RWPE2 (cell line): ENCODE measurements around the gene TIMM44.

Source experiments
- ATAC-seq: fragments of 200-7000 bp; cut with Tn5 transposase; 3 replicates; pipeline ENCODE4 v1.9.1; 2021; ENCODE audit warnings: low read depth
- DNase-seq: peaks from one replicate; pipeline ENCODE4 v3.0.0-alpha.2; 2020; ENCODE audit warnings: low spot score
- H3K27ac ChIP-seq: fragments of 450-650 bp; 2 replicates; pipeline ENCODE4 v1.5.1; 2017; ENCODE audit warnings: mild to moderate bottlenecking; ENCODE audit not compliant: poor library complexity, severe bottlenecking
- H3K27me3 ChIP-seq: fragments of 250-450 bp; sonication (Bioruptor Pico); 2 replicates; pipeline ENCODE4 v1.5.1; 2021; ENCODE audit warnings: mild to moderate bottlenecking, moderate library complexity; ENCODE audit not compliant: insufficient read depth, poor library complexity, severe bottlenecking
- H3K36me3 ChIP-seq: fragments of 250-450 bp; sonication (Bioruptor Pico); 2 replicates; pipeline ENCODE4 v1.5.1; 2020; ENCODE audit warnings: low read depth, mild to moderate bottlenecking, moderate library complexity
- H3K4me1 ChIP-seq: fragments of 250-450 bp; sonication (Bioruptor Pico); 2 replicates; pipeline ENCODE4 v1.5.1; 2021; ENCODE audit warnings: mild to moderate bottlenecking, moderate library complexity; ENCODE audit not compliant: insufficient read depth, poor library complexity, severe bottlenecking
- H3K4me3 ChIP-seq: fragments of 250-450 bp; sonication (Bioruptor Pico); 2 replicates; pipeline ENCODE4 v1.5.1; 2021; ENCODE audit warnings: mild to moderate bottlenecking, moderate library complexity; ENCODE audit not compliant: severe bottlenecking
- H3K9me3 ChIP-seq: fragments of 250-450 bp; sonication (Bioruptor Pico); 2 replicates; pipeline ENCODE4 v1.5.1; 2021; ENCODE audit warnings: mild to moderate bottlenecking, moderate library complexity; ENCODE audit not compliant: severe bottlenecking
- TF ChIP-seq, protein P1 (sequence below): fragments of 450-650 bp; IDR thresholded peaks from one replicate; pipeline ENCODE4 v1.5.1; 2017; ENCODE audit warnings: mild to moderate bottlenecking, moderate library complexity; ENCODE audit not compliant: poor library complexity, severe bottlenecking

TIMM44 gene

DNA sequence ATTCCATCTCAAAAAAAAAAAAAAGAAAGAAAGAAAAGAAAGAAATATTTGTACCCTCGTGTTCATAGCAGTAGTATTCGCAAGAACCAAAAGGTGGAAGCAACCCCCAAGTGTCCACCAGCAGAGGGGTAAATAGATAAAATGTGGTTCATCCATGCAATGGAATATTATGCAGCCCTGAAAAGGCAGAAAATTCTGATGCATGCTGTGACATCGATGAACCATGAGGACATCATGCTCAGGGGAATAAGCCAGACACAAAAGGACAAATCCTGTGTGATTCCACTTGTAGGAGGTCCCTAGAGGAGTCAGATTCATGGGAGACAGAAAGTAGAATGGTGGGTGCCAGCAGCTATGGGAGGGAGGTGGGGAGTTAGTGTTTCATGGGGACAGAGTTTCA is 61.6 kb downstream of the TIMM44 start:
- H3K36me3 ChIP-seq: no peaks in the 10 kb centered on the region
- no peak overlapping the region for H3K4me3 ChIP-seq
- TF ChIP-seq, protein P1, sequence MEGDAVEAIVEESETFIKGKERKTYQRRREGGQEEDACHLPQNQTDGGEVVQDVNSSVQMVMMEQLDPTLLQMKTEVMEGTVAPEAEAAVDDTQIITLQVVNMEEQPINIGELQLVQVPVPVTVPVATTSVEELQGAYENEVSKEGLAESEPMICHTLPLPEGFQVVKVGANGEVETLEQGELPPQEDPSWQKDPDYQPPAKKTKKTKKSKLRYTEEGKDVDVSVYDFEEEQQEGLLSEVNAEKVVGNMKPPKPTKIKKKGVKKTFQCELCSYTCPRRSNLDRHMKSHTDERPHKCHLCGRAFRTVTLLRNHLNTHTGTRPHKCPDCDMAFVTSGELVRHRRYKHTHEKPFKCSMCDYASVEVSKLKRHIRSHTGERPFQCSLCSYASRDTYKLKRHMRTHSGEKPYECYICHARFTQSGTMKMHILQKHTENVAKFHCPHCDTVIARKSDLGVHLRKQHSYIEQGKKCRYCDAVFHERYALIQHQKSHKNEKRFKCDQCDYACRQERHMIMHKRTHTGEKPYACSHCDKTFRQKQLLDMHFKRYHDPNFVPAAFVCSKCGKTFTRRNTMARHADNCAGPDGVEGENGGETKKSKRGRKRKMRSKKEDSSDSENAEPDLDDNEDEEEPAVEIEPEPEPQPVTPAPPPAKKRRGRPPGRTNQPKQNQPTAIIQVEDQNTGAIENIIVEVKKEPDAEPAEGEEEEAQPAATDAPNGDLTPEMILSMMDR: no peak
- H3K9me3 ChIP-seq: no peaks in the 10 kb centered on the region
- DNase-seq (no peak), ATAC-seq (no peak)
- no peak overlapping the region for H3K27ac ChIP-seq
- H3K27me3 ChIP-seq: no peaks in the 10 kb centered on the region
- no peaks in the 10 kb centered on the region for H3K4me1 ChIP-seq

DNA sequence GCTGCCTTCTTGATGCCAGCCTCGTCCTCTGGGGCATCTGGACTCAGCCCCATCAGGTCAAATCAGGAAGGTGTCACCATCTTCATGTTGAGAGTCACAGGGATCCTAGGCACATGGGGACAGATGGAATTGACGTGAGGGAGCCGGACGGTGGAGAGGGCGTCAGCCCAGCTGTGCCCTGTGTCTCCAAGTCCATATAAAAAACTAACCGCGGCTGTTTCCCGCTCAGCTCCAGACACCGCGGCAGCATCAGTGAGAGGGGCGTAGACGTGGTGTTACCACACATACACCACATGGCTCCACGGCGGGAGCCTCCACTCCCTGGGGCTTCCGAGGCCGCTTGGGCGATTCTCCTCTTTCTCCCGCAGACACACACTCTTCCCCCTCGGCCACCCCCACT is 63.6 kb downstream of the TIMM44 start:
- H3K27me3 ChIP-seq: peaks cover 1% of the 10 kb centered on the region
- H3K9me3 ChIP-seq: no peaks in the 10 kb centered on the region
- H3K4me1 ChIP-seq: no peaks in the 10 kb centered on the region
- DNase-seq (no peak), ATAC-seq (no peak)
- H3K27ac ChIP-seq: no peak overlapping the region
- no peaks in the 10 kb centered on the region for H3K36me3 ChIP-seq
- no peak overlapping the region for H3K4me3 ChIP-seq
- TF ChIP-seq, protein P1: no peak

DNA sequence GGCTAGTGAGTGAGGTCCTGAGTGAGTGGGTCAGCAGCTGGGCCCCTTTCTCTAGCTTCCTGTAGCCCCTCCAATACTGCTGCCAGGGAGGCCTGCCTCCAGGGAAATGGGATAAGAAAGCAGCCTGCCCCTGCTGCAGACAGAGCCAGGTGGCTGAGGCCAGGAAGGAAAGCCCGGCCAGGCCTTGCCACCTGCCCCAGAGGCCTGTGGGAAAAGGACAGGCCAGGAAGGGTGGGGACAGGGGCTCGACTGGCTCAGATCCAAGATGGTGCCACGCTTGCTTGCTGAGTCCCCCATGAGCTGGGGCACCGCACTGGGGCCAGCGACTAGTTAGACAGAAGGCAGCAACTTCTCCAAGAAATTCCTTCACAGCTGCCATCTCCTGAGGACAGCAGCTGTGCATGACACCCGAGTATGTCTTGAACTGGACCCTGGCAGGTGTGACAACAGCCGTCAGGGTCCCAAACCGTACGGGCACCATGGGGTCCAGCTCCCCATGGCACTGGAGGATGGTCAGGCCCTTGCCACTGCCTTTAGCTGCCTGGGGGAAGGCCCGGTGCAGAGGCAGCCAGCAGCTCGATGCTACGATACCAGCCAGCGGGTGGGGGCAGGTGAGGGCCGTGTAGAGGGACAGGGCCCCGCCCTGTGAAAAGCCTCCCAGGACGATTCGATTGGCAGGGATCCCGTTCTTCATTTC is 64.2 kb downstream of the TIMM44 start:
- H3K27ac ChIP-seq: no peak overlapping the region
- no peaks in the 10 kb centered on the region for H3K36me3 ChIP-seq
- DNase-seq: no peak
- H3K27me3 ChIP-seq: peaks cover 6% of the 10 kb centered on the region
- no peaks in the 10 kb centered on the region for H3K9me3 ChIP-seq
- H3K4me3 ChIP-seq: no peak overlapping the region
- TF ChIP-seq, protein P1: no peak
- H3K4me1 ChIP-seq: no peaks in the 10 kb centered on the region
- ATAC-seq: no peak

DNA sequence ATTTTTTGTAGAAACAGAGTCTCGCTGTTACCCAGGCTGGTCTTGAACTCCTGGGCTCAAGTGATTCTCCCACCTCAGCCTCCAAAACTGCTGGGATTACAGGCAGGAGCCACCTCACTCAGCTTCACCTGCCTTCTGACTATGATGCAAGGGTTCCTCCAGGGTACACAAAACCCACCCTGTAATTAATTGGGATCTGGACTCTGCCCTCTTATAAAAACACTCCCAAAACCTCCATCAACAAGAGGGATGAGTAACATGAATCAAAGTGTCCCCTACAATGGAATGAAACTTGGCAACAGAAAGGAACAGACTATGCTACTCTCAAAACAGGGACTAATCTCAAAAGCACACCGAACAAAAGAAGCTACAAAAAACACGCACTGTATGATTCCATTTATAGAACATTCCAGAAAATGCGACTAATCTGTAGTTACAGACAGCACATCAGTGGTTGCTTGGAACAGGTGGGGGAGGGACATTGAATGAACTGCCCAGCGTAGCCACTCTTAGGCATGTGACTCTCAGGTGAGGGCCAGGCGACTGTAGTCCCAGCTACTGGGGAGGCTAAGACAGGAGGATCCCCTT is 66.1 kb downstream of the TIMM44 start:
- no peak for ATAC-seq
- TF ChIP-seq, protein P1: no peak

More for the DNA sequence above, 66.1 kb downstream of the TIMM44 start:
- Histone ChIP-seq H3K27me3 (peaks cover 6% of the 10 kb centered on the region), H3K4me1 (no peaks in the 10 kb centered on the region), H3K36me3 (no peaks in the 10 kb centered on the region), H3K27ac (no peak overlapping the region), H3K9me3 (no peaks in the 10 kb centered on the region), H3K4me3 (no peak overlapping the region)
- no peak for DNase-seq
